ENCODE results near the gene NDUFA12. TPM values are rescaled to one million over a fixed set of nuclear protein-coding genes. Genes with fewer than 3 reads are reported as not detected.

Gene NDUFA12
- total RNA-seq, 1 donor from 2014 or later, result 58.6 TPM

- no peak for DNase-seq
Measured at GRCh38 chr12:94980577-94980976, 22.9 kb downstream of the NDUFA12 start.

GRCh38 chr12:94979941-94980340 lies 23.6 kb downstream of the NDUFA12 start:
- no peak for DNase-seq

- DNase-seq, result no peak
Measured at GRCh38 chr12:94977766-94978468, 25.6 kb downstream of the NDUFA12 start.

GRCh38 chr12:94973221-94973620 lies 30.3 kb downstream of the NDUFA12 start:
- no peak for DNase-seq

- no peak for DNase-seq
Measured at GRCh38 chr12:94972795-94973194, 30.7 kb downstream of the NDUFA12 start.

GRCh38 chr12:94971923-94972322 lies 31.6 kb downstream of the NDUFA12 start:
- DNase-seq, result no peak

GRCh38 chr12:94970560-94970959 lies 32.9 kb downstream of the NDUFA12 start:
- DNase-seq, result no peak

- DNase-seq, result no peak
Measured at GRCh38 chr12:94969424-94969823, 34.1 kb downstream of the NDUFA12 start.

- no peak for DNase-seq
Measured at GRCh38 chr12:94965982-94966630, 37.4 kb downstream of the NDUFA12 start.

GRCh38 chr12:94963649-94964048 lies 39.8 kb downstream of the NDUFA12 start:
- no peak for DNase-seq

- no peak for DNase-seq
Measured at GRCh38 chr12:94962670-94963069, 40.8 kb downstream of the NDUFA12 start.

GRCh38 chr12:94961911-94962310 lies 41.6 kb downstream of the NDUFA12 start:
- no peak for DNase-seq

GRCh38 chr12:94961256-94961824 lies 42.2 kb downstream of the NDUFA12 start:
- DNase-seq, result no peak

- DNase-seq, result peak; percentile 10
Measured at GRCh38 chr12:94957006-94957405, 46.5 kb downstream of the NDUFA12 start.

GRCh38 chr12:94954948-94955592 lies 48.4 kb downstream of the NDUFA12 start:
- no peak for DNase-seq

GRCh38 chr12:94954029-94954685 lies 49.3 kb downstream of the NDUFA12 start:
- DNase-seq, result no peak

GRCh38 chr12:94952325-94952724 lies 51.2 kb downstream of the NDUFA12 start:
- no peak for DNase-seq

GRCh38 chr12:94951071-94951934 lies 52.2 kb downstream of the NDUFA12 start:
- DNase-seq, result no peak

GRCh38 chr12:94948232-94948810 lies 55.2 kb downstream of the NDUFA12 start:
- no peak for DNase-seq

GRCh38 chr12:94942663-94943062 lies 60.8 kb downstream of the NDUFA12 start:
- DNase-seq, result no peak

- peak; percentile 44 for DNase-seq
Measured at GRCh38 chr12:94941440-94941862, 62.0 kb downstream of the NDUFA12 start.

All from skin of body (tissue), 2 donors.